CD4-positive, alpha-beta T cell treated with Interleukin-6 at 100 ng/mL for 8 hours (primary cell): ENCODE measurements around the gene LYPD4.
A peak's percentile ranks its signal among the peaks of the same experiment; 100 is the strongest.
"Not testable (repeated sequence)": the region's sequence is repeated elsewhere in the genome, so short reads cannot be mapped to it uniquely, and the experiment has no call there.

Experiments used
- DNase-seq: peaks from one replicate; pipeline ENCODE4 v3.0.0-alpha.2; 2020; ENCODE audit warnings: mixed read lengths, low spot score

Gene LYPD4

DNA sequence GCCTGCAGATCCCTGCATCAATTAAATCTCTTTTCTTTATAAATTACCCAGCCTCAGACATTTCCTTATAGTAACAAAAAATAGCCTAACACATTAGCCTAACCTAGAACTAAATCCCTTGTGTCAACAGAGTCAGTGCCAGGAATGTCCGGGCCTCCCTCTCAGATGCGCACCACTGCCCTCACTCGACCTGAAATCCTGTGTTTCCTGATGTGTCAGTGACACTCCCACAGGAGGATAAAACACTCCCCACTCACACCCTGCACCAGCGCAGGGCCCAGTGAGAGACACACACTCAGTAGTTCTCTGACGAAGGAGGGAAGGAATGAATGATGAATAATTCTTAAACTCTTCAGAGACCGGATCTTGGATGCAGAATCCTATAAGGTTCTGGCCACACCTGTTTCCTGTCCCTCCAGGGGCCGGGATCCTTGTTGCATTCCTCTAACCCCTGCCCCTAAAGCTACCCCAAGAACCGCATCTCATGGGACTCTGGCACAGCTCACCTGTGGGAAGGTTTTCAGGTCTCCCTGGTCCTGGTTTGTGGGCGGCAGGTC is 45.0 kb downstream of the LYPD4 start:
- no peak for DNase-seq

- no peak for DNase-seq
These were observed 47.6 kb downstream of the LYPD4 start for GRCh38 chr19:41796901-41797300.

- no peak for DNase-seq
These were observed 48.1 kb downstream of the LYPD4 start, which contains the start of gene CEACAM3 for GRCh38 chr19:41796362-41796761. Gene CEACAM3, plus strand, starts transcription at chr19:41796587. Its CDS starts 91 bp downstream, at chr19:41796678.

DNA sequence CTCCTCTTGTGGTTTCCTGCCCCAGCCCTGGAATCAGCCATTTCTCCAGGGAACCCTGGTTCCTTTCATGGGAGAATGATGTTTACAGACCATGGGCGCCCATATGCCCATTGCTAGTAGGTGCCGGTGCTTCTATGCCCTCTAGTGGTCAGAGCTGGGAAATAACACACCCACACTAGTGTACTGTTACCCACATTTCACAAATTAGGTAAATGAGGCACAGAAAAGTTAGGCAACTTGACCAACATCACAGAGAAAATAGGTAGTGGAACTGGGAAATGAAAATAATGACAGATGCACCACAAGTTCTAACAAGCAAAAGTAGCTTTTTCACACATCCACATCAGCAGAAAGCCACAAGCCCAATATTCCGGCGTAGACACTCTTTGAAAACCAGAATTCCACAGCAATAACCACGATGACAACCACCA is 49.4 kb downstream of the LYPD4 start:
- peak; percentile 56 for DNase-seq

DNA sequence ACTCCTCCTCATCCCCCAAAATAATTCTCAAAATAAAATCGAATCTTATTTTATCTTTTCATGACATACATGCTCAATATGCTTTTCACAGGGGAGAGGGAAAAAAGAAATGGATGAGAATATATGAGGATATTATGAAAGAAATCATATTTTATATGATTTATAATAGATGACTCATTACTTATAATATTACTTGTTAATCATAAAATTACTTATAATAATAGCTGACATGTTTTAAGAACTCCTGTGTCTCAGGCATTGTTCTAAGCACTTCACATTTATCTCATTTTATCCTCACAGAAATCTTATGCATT is 51.1 kb downstream of the LYPD4 start:
- DNase-seq, result no peak

- peak; percentile 23 for DNase-seq
These were observed 51.7 kb downstream of the LYPD4 start for GRCh38 chr19:41792513-41793413.

GRCh38 chr19:41789053-41789452 is 55.4 kb downstream of the LYPD4 start:
- DNase-seq, result not testable (repeated sequence)

- DNase-seq, result not testable (repeated sequence)
These were observed 56.0 kb downstream of the LYPD4 start for GRCh38 chr19:41788518-41788917.
